Cardiac fibroblast (primary cell): Measurements from ENCODE around the gene DSG3.

Experiments
- DNase-seq, 2 donors: peaks; one replicate each; pipeline versions ENCODE4 v3.0.0 to v3.0.0-alpha.2; 2010; ENCODE audit warnings: low read depth in 2 of 2
- H3K4me3 ChIP-seq, 2 donors: replicated peaks in 1 of 2; 1 replicate in 1 of 2; 2 replicates in 1 of 2; pipeline ENCODE4 v1.5.1; 2011; ENCODE audit warnings: low read depth in 2 of 2, low read length in 2 of 2, mild to moderate bottlenecking in 2 of 2, moderate library complexity in 1 of 2
- CTCF ChIP-seq: IDR thresholded peaks from one replicate; pipeline ENCODE4 v1.5.1; 2011; ENCODE audit warnings: low read depth, mild to moderate bottlenecking, low read length, inconsistent platforms

The DSG3 gene

GRCh38 chr18:31439807-31440325 is 7.7 kb upstream of the DSG3 start:
- no peak for DNase-seq
- TF ChIP-seq CTCF: no peak
- H3K4me3 ChIP-seq: no peak overlapping the region

- DNase-seq: no peak
- no peak for TF ChIP-seq CTCF
- no peak overlapping the region for H3K4me3 ChIP-seq
Observed at GRCh38 chr18:31440787-31441186, 6.8 kb upstream of the DSG3 start.

- no peak for DNase-seq
- no peak for TF ChIP-seq CTCF
- no peak overlapping the region for H3K4me3 ChIP-seq
Observed at GRCh38 chr18:31441493-31441892, 6.0 kb upstream of the DSG3 start.

GRCh38 chr18:31444142-31444541 is 3.4 kb upstream of the DSG3 start:
- DNase-seq: no peak
- H3K4me3 ChIP-seq: no peak overlapping the region
- no peak for TF ChIP-seq CTCF

- no peak overlapping the region for H3K4me3 ChIP-seq
- TF ChIP-seq CTCF: no peak
- DNase-seq: no peak
Observed at GRCh38 chr18:31445908-31446307, 1.6 kb upstream of the DSG3 start.

- H3K4me3 ChIP-seq: no peak overlapping the region
- TF ChIP-seq CTCF: no peak
- no peak for DNase-seq
Observed at GRCh38 chr18:31446854-31447253, 687 bp upstream of the DSG3 start.

GRCh38 chr18:31450409-31450808 is 2.9 kb downstream of the DSG3 start:
- peak; percentile 10 to 47 for DNase-seq
- no peak overlapping the region for H3K4me3 ChIP-seq
- TF ChIP-seq CTCF: no peak
